Progenitor cell of endocrine pancreas (in vitro differentiated cells): Measurements from ENCODE around the gene GCN1. TPM values are rescaled to one million over a fixed set of nuclear protein-coding genes. Genes with fewer than 3 reads are reported as not detected.
A peak's percentile ranks its signal among the peaks of the same experiment; 100 is the strongest.

Experiments used
- DNase-seq: peaks from one replicate; pipeline ENCODE4 v3.0.0; 2021; ENCODE audit warnings: low spot score; ENCODE audit not compliant: unreplicated experiment
- H3K27ac Mint-ChIP-seq: 2 replicates; pipeline ENCODE4 v1.8.0; 2021; ENCODE audit warnings: mild to moderate bottlenecking, moderate library complexity, mixed read lengths
- H3K27me3 Mint-ChIP-seq: 2 replicates; pipeline ENCODE4 v1.8.0; 2021; ENCODE audit warnings: mixed read lengths
- H3K36me3 Mint-ChIP-seq: 2 replicates; pipeline ENCODE4 v1.8.0; 2022; ENCODE audit warnings: mixed read lengths; ENCODE audit not compliant: insufficient read depth
- H3K4me1 Mint-ChIP-seq: 2 replicates; pipeline ENCODE4 v1.8.0; 2021; ENCODE audit warnings: low read depth, mixed read lengths
- H3K4me3 Mint-ChIP-seq: 2 replicates; pipeline ENCODE4 v1.8.0; 2021; ENCODE audit warnings: low read depth, mild to moderate bottlenecking, moderate library complexity, mixed read lengths
- H3K9me3 Mint-ChIP-seq: 2 replicates; pipeline ENCODE4 v1.8.0; 2021; ENCODE audit warnings: low read depth, mixed read lengths
- total RNA-seq: library from RNA; stranded (reverse); gene quantifications from 2 replicates; pipeline ENCODE4 v1.2.1, GENCODE V29; 2021
- TF ChIP-seq, protein P1 (sequence below): fragments of 200-600 bp; sonication (generic); IDR thresholded peaks from one replicate; pipeline ENCODE4 v1.5.0; 2021; ENCODE audit warnings: antibody characterized with exemption, mild to moderate bottlenecking; ENCODE audit not compliant: unreplicated experiment

GCN1 gene
- total RNA-seq, 1 donor from 2014 or later: 117 TPM

- Mint-ChIP-seq H3K27ac (peak overlapping the region; percentile 20), H3K36me3 (peaks cover 9% of the 10 kb centered on the region), H3K4me1 (peaks cover 10% of the 10 kb centered on the region), H3K27me3 (no peaks in the 10 kb centered on the region), H3K4me3 (no peak overlapping the region), H3K9me3 (no peaks in the 10 kb centered on the region)
- DNase-seq: no peak
- TF ChIP-seq, protein P1, sequence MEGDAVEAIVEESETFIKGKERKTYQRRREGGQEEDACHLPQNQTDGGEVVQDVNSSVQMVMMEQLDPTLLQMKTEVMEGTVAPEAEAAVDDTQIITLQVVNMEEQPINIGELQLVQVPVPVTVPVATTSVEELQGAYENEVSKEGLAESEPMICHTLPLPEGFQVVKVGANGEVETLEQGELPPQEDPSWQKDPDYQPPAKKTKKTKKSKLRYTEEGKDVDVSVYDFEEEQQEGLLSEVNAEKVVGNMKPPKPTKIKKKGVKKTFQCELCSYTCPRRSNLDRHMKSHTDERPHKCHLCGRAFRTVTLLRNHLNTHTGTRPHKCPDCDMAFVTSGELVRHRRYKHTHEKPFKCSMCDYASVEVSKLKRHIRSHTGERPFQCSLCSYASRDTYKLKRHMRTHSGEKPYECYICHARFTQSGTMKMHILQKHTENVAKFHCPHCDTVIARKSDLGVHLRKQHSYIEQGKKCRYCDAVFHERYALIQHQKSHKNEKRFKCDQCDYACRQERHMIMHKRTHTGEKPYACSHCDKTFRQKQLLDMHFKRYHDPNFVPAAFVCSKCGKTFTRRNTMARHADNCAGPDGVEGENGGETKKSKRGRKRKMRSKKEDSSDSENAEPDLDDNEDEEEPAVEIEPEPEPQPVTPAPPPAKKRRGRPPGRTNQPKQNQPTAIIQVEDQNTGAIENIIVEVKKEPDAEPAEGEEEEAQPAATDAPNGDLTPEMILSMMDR: no peak
Measured at GRCh38 chr12:120110550-120111501, 83.7 kb downstream of the GCN1 start.

DNA sequence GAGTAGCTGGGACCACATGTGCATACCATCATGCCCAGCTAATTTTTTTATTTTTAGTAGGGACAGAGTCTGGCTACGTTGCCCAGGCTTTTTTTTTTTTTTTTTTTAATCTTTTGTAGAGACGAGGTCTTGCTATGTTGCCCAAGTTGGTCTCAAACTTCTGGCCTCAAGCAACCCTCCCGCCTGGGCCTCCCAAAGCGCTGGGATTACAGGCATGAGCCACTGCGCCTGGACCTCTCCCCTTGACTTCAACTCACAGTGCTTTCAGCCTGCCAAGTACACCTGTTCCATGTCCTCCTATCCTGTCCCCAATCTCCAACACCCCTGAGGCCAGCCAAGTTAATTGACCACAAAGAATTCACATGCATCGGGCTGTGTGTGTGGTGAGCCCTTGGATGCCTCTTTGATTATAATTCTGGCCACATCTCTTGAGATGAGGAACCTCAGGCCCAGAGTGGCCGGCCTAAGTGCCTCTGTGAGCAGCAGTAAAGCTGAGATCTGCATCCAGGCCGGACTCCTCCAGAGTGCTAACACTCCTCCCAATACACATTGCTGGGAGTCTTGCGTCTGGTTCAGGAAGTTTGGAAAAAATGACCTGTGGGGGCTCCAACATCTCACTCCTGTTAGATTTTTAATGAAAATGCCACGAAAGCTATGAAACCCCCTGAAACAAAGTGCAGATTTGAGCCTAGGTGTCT, 84.8 kb downstream of the GCN1 start:
- Mint-ChIP-seq H3K4me3 (no peak overlapping the region), H3K9me3 (no peaks in the 10 kb centered on the region), H3K27ac (no peak overlapping the region), H3K36me3 (peaks cover 5% of the 10 kb centered on the region), H3K27me3 (no peaks in the 10 kb centered on the region), H3K4me1 (peaks cover 2% of the 10 kb centered on the region)
- TF ChIP-seq, protein P1: no peak
- no peak for DNase-seq

DNA sequence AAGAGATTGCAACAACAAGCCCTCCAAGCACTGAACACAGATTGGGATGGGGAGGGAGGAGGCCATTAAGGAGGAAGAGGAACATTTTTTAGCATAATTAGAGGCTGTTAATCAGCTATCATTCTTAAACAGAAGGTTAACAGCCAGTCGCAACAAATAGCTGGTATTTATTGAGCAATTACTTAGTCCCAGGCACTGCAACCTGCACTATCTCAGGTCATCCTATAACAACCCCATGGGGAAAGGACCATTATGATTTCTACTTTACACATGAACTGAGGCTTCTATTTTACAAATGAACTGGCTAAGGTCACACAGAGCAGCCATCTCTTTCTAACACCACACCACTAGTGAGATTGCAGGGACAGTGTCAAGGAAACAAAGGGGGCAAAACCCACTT, 88.4 kb downstream of the GCN1 start:
- peaks cover 2% of the 10 kb centered on the region for H3K4me1 Mint-ChIP-seq
- H3K27ac Mint-ChIP-seq: peak overlapping the region; percentile 17
- no peaks in the 10 kb centered on the region for H3K27me3 Mint-ChIP-seq
- no peak overlapping the region for H3K4me3 Mint-ChIP-seq
- peaks cover 2% of the 10 kb centered on the region for H3K36me3 Mint-ChIP-seq
- no peak for DNase-seq
- TF ChIP-seq, protein P1: no peak
- H3K9me3 Mint-ChIP-seq: no peaks in the 10 kb centered on the region

DNA sequence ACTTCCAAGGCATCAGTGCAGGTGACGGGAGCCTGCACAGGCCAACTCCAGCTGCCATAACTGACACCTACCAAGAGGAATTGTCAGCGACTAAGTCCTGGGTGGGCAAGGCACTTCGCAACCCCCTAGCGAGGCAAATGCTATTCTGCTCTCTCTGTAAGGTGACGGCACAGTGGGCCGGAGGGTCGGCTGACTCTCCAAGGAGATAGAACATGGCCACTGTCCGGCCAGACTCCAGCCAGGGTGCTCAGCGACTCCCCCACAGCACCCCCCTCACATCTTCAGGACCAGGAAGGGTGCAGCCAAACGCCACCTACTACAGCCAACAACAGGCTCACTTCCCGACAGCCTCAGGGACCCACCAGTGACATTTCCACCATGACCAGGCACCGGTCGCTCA, 91.1 kb downstream of the GCN1 start:
- no peak overlapping the region for H3K4me3 Mint-ChIP-seq
- H3K9me3 Mint-ChIP-seq: no peaks in the 10 kb centered on the region
- peaks cover 2% of the 10 kb centered on the region for H3K4me1 Mint-ChIP-seq
- no peak for DNase-seq
- peaks cover 2% of the 10 kb centered on the region for H3K36me3 Mint-ChIP-seq
- TF ChIP-seq, protein P1: no peak
- H3K27ac Mint-ChIP-seq: no peak overlapping the region
- no peaks in the 10 kb centered on the region for H3K27me3 Mint-ChIP-seq

- Mint-ChIP-seq H3K4me1 (peaks cover 2% of the 10 kb centered on the region), H3K27ac (no peak overlapping the region), H3K4me3 (no peak overlapping the region), H3K36me3 (peaks cover 2% of the 10 kb centered on the region), H3K9me3 (no peaks in the 10 kb centered on the region), H3K27me3 (no peaks in the 10 kb centered on the region)
- DNase-seq: no peak
- TF ChIP-seq, protein P1: no peak
Measured at GRCh38 chr12:120103044-120103338, 91.5 kb downstream of the GCN1 start.
